ENCODE data around the gene SIVA1.

DNA sequence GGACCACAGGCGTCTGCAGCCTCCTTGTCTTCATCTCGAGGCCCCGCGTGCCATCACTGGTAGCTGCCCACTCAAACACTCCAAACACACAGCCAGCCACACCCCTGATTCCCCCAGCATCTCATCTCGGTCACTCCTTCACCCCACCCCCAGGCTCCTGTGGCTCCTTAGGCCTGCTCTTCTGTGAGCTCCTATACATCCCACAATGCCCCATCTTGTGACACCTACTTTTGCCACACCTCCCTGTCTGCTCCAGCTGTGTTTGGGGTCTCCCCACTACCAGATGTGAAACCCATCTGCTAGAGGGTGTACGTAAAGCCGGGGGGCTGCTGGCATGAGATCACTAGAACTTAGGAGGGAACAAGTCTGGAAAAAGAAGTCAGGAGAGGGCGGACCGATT lies 38.5 kb downstream of the SIVA1 start:
- TF ChIP-seq CTCF (IDR thresholded peaks at IDR 0.05; ENCODE audit: insufficient read depth, low read length, poor library complexity, severe bottlenecking) = no peak
- TF ChIP-seq EZH2phosphoT487 (conservative IDR thresholded peaks at IDR 0.05; ENCODE audit: low read length) = no peak

Measured in SU-DHL-6 (cell line).